SK-N-SH treated with all-trans-retinoic acid at 6 μM for 48 hours (cell line): ENCODE results near the gene AP1AR.

Source experiments
- CREB5 ChIP-seq: fragments of 250-450 bp; sonication (Bioruptor Pico); IDR thresholded peaks from 2 replicates; pipeline ENCODE4 v1.5.1; 2020; ENCODE audit warnings: low read depth, mild to moderate bottlenecking, moderate library complexity
- ESRRG ChIP-seq: fragments of 250-450 bp; sonication (Bioruptor Pico); IDR thresholded peaks from 2 replicates; pipeline ENCODE4 v1.6.1; 2021; ENCODE audit warnings: mild to moderate bottlenecking
- OSR1 ChIP-seq: fragments of 250-450 bp; sonication (Bioruptor Pico); IDR thresholded peaks from 2 replicates; pipeline ENCODE4 v1.8.0; 2022; ENCODE audit warnings: moderate library complexity, mild to moderate bottlenecking, inconsistent platforms
- PATZ1 ChIP-seq: fragments of 250-450 bp; sonication (Bioruptor Pico); IDR thresholded peaks from 2 replicates; pipeline ENCODE4 v1.8.0; 2020; ENCODE audit warnings: mild to moderate bottlenecking, moderate library complexity, borderline replicate concordance
- TCF4 ChIP-seq: fragments of 250-450 bp; sonication (Bioruptor Pico); IDR thresholded peaks from 2 replicates; pipeline ENCODE4 v1.8.0; 2021; ENCODE audit warnings: mild to moderate bottlenecking, moderate library complexity, borderline replicate concordance
- ZFP3 ChIP-seq: fragments of 250-450 bp; sonication (Bioruptor Pico); IDR thresholded peaks from 2 replicates; pipeline ENCODE4 v1.5.0; 2020; ENCODE audit warnings: mild to moderate bottlenecking, moderate library complexity
- ZFP30 ChIP-seq: fragments of 450-650 bp; formaldehyde crosslinking; IDR thresholded peaks from 2 replicates; pipeline ENCODE4 v1.5.0; 2022; ENCODE audit warnings: mild to moderate bottlenecking, moderate library complexity

GRCh38 chr4:112206431-112206830 lies 25.2 kb upstream of the AP1AR start:
- TF ChIP-seq TCF4 (CRISPR knock-in tag) (no peak), ZFP3 (CRISPR knock-in tag) (no peak), ZFP30 (CRISPR knock-in tag) (no peak), CREB5 (CRISPR knock-in tag) (no peak), PATZ1 (CRISPR knock-in tag) (no peak), ESRRG (CRISPR knock-in tag) (no peak), OSR1 (CRISPR knock-in tag) (no peak)
